Esophagus squamous epithelium (tissue), 5 donors: ENCODE measurements around the gene PDZK1IP1. TPM values are rescaled to one million over a fixed set of nuclear protein-coding genes. Genes with fewer than 3 reads are reported as not detected.

Experiments
- DNase-seq: peaks from one replicate; lab custom pipeline; 2025; lab: John Stamatoyannopoulos, UW
- H3K27ac ChIP-seq, 4 donors: fragments of 200-600 bp; sonication (generic); one replicate each; pipeline ENCODE4 v1.5.1; 2016 to 2019; ENCODE audit warnings: mild to moderate bottlenecking in 1 of 4
- H3K27me3 ChIP-seq, 4 donors: fragments of 200-600 bp; sonication (generic); 1 replicate in 3 of 4; 2 replicates in 1 of 4; pipeline versions ENCODE4 v1.5.1 to v1.6.0; 2017 to 2021; ENCODE audit warnings: antibody characterized with exemption in 1 of 4
- H3K36me3 ChIP-seq, 3 donors: fragments of 200-600 bp; sonication (generic); one replicate each; pipeline ENCODE4 v1.5.1; 2016 to 2019
- H3K4me1 ChIP-seq, 3 donors: fragments of 200-600 bp; sonication (generic); one replicate each; pipeline ENCODE4 v1.5.1; 2017 to 2019
- H3K4me3 ChIP-seq, 4 donors: fragments of 200-600 bp; sonication (generic); 1 replicate in 3 of 4; 2 replicates in 1 of 4; pipeline ENCODE4 v1.5.1; 2016 to 2019; ENCODE audit warnings: mild to moderate bottlenecking in 2 of 4, moderate library complexity in 1 of 4
- H3K9me3 ChIP-seq, 3 donors: fragments of 200-600 bp; sonication (generic); one replicate each; pipeline ENCODE4 v1.5.1; 2016 to 2019
- CTCF ChIP-seq, 6 experiments: fragments of 450-650 bp in 4 of 6; fragments of 200-600 bp in 2 of 6; sonication (generic) in 2 of 6; IDR thresholded peaks; one replicate each; pipeline ENCODE4 v1.5.1; 2016 to 2019; ENCODE audit warnings: antibody characterized with exemption in 6 of 6, mild to moderate bottlenecking in 4 of 6, moderate library complexity in 4 of 6
- POLR2A ChIP-seq, 4 donors: fragments of 450-650 bp; IDR thresholded peaks; one replicate each; pipeline ENCODE4 v1.6.1; 2017; ENCODE audit warnings: antibody characterized with exemption in 4 of 4, mild to moderate bottlenecking in 4 of 4, moderate library complexity in 3 of 4
- WGBS, 2 donors: methylation state at CpG; one replicate each; pipeline ENCODE4 v1.1.5; 2018; 5-methylcytosine and 5-hydroxymethylcytosine counted together
- intact Hi-C: fragments of 100-400 bp; cut with DNase I; formaldehyde crosslinking; loops from one replicate; pipeline ENCODE4 v1.15.0; 2022
- total RNA-seq, 4 donors: library from RNA; depleted of rRNA; stranded (reverse); fragments of >200 nt; gene quantifications; one replicate each; pipeline ENCODE4 v1.1.0, GENCODE V29; 2016
- donor health status: DM: yes; HTN: yes; CAD: no.

PDZK1IP1 gene
- total RNA-seq, 4 donors from 2014 or later: 9.7 to 429 (median 312) TPM

- Histone ChIP-seq H3K4me3 (peak overlapping the region in 1 of 4 donors; percentile 30), H3K27ac (peak overlapping the region in 1 of 4 donors; percentile 83), H3K36me3 (no peaks in the 10 kb centered on the region), H3K27me3 (peaks cover 0 to 11% (median 0%) of the 10 kb centered on the region in 4 donors), H3K9me3 (no peaks in the 10 kb centered on the region), H3K4me1 (peaks cover 24 to 63% (median 40%) of the 10 kb centered on the region in 3 donors)
- no peak for DNase-seq
- no peak for TF ChIP-seq CTCF (IDR thresholded peaks at IDR 0.05)
- TF ChIP-seq POLR2A (IDR thresholded peaks at IDR 0.05): no peak
- 83 to 89% methylated on average over 2 of the region's 2 CpGs for WGBS, 2 donors
- intact Hi-C loops: loop anchor here (10.0 kb wide), 2 partner anchors 77 to 527 kb away; no protein-coding TSS in a partner anchor
Observed at GRCh38 chr1:47187926-47188250, 1.9 kb downstream of the PDZK1IP1 start.

GRCh38 chr1:47187231-47187925, 2.5 kb downstream of the PDZK1IP1 start:
- Histone ChIP-seq H3K27ac (peak overlapping the region in 1 of 4 donors; percentile 83), H3K36me3 (no peaks in the 10 kb centered on the region), H3K27me3 (peaks cover 0 to 16% (median 0%) of the 10 kb centered on the region in 4 donors), H3K9me3 (no peaks in the 10 kb centered on the region), H3K4me1 (peaks cover 20 to 63% (median 40%) of the 10 kb centered on the region in 3 donors), H3K4me3 (peak overlapping the region in 1 of 4 donors; percentile 30)
- DNase-seq: no peak
- intact Hi-C loops: loop anchor here (10.0 kb wide), 2 partner anchors 77 to 527 kb away; no protein-coding TSS in a partner anchor
- TF ChIP-seq POLR2A (IDR thresholded peaks at IDR 0.05): no peak
- WGBS, 2 donors: 70 to 88% methylated on average over 10 of the region's 12 CpGs

GRCh38 chr1:47186267-47187185, 3.3 kb downstream of the PDZK1IP1 start:
- Histone ChIP-seq H3K36me3 (no peaks in the 10 kb centered on the region), H3K27me3 (peaks cover 0 to 22% (median 0%) of the 10 kb centered on the region in 4 donors), H3K27ac (peak overlapping the region in 1 of 4 donors; percentile 6), H3K4me1 (peaks cover 22 to 63% (median 40%) of the 10 kb centered on the region in 3 donors), H3K9me3 (no peaks in the 10 kb centered on the region), H3K4me3 (peak overlapping the region in 1 of 4 donors; percentile 30)
- TF ChIP-seq CTCF (IDR thresholded peaks at IDR 0.05) (no peak), POLR2A (IDR thresholded peaks at IDR 0.05) (no peak)
- WGBS, 2 donors: 89 to 98% methylated on average over 6 to 11 of the region's 13 CpGs
- DNase-seq: no peak
- intact Hi-C loops: loop anchor here (10.0 kb wide), 2 partner anchors 78 to 528 kb away; no protein-coding TSS in a partner anchor

GRCh38 chr1:47184822-47185677, 4.8 kb downstream of the PDZK1IP1 start:
- Histone ChIP-seq H3K4me1 (peaks cover 11 to 61% (median 41%) of the 10 kb centered on the region in 3 donors), H3K27me3 (peaks cover 0 to 37% (median 0%) of the 10 kb centered on the region in 4 donors), H3K9me3 (no peaks in the 10 kb centered on the region), H3K4me3 (no peak overlapping the region), H3K36me3 (no peaks in the 10 kb centered on the region), H3K27ac (no peak overlapping the region)
- TF ChIP-seq POLR2A (IDR thresholded peaks at IDR 0.05) (no peak), CTCF (IDR thresholded peaks at IDR 0.05) (no peak)
- intact Hi-C loops: loop anchor here (10.0 kb wide), 2 partner anchors 80 to 530 kb away; no protein-coding TSS in a partner anchor
- 85 to 88% methylated on average over 7 to 9 of the region's 14 CpGs for WGBS, 2 donors
- DNase-seq: no peak
